HL-60/S4 (cell line): ENCODE results near the gene SHISA9.

Experiments
- in situ Hi-C: fragments of 300-500 bp; cut with MboI; formaldehyde crosslinking; loops from 2 replicates; pipeline ENCODE4 v1.14.3; 2022; ENCODE audit warnings: low sequenced_read_pairs

SHISA9 gene

DNA sequence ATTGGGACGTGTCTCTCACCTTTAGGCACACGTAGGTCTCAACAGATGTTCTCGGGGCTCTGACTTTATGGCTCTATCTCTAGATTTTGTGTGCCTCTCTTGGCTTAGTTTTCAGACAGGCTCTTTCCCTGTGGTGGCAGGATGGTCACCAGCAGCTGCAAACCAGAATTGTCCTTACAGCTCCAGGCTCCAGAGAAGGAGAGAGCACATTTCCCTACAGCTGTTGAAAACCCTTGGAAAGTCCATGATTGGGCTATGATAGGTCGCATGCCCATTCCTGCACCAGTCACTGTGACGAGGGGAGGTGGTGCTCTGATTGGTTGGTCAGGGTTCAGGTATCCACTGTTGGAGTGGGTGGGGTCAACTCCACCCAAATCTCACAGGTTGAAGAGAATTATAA lies 41.5 kb downstream of the SHISA9 start:
- in situ Hi-C loops = no loop called here

DNA sequence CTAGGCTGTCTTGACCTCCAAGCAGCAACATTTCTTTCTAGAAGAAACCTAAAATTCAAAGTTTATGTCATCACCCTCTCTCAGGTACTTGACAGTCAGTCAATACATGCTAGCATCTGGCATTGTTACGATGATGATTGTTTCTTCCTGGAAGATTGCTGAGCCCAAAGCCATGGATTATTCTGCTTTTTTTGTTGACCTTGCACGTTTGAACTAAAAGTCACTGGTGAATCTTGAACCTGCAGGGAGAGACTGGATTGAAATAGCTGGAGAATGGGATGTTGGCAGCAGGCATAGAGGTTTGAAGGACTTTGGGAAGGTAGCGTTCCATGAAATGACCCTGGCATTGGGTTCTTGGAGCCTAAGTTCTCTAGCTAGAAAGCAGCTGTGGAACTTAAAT lies 42.9 kb downstream of the SHISA9 start:
- in situ Hi-C loops = no loop called here

DNA sequence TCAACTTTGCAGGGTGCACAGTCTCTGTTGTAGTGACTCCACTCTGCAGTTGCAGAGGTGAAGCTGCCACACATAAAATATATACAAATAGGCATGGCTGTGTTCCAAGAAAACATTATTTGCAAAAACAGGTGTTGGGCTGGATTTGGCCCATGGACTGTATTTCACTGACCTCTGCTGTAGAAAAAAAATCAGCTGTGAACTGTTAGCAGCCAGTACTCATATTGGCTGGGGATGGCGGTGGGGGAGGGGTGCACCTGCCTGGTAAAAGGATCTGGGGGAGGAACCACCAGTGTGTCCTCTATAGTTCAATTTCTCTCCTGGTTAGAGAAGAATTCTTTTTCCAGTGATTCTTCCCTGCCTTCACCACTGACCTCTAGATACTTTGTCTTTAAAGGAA lies 50.0 kb downstream of the SHISA9 start:
- in situ Hi-C loops = no loop called here

DNA sequence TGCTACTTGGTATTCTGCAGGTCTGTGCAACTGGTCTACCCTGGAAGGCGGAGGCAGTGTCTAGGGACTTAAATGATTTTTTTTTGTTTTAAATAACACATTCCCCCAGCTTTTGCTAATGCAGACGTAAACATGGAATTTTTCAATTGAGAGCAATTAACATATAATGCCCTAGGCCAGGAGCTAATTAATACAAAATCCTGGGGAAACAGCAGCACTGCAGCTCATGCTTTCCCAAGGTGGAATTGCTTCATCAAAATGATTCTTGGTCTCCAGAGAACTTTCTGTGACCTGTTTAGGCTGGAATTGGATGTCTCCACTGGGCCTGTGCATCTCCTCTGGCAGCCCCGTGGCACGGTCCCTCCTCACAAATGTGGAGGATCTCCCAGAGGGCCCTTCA lies 50.6 kb downstream of the SHISA9 start:
- in situ Hi-C loops = no loop called here

DNA sequence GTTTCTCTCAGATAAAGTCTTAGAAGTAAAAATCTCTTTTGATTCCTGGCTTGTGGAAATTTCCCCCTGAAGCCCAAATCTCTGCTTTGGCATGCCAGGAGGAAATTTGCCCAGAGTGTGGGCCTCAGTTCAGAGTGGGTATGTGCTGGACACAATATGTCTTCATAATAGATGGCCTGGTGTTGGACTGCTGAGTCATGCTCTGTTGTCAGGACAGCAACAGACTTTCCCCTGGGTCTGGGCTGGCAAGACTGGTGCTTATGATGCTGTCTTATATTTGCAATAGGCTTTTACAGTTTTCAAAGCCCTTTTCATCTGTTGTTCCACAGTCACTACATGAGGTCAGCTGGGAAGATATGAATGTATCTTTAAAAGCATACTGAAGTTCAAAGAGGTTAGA lies 57.0 kb downstream of the SHISA9 start:
- in situ Hi-C loops = no loop called here

DNA sequence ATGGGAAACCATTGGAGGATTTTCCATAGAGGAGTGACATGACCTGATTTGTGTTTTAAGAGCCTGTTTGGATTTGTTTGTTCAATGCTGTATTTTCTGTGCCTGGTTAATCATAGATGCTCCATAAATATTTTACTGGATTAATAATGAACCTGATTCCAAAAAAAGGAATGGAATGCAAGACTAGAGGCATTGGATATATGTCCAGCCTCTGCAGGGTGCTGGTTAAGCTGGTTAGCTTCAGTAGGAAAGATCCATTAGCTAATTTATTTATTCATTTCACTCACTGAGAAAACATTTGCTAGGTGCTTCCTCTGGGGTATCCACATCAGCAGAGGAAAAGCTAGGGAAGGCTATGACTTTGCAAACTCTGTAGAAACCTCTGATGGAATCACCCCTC lies 57.7 kb downstream of the SHISA9 start:
- in situ Hi-C loops = no loop called here

DNA sequence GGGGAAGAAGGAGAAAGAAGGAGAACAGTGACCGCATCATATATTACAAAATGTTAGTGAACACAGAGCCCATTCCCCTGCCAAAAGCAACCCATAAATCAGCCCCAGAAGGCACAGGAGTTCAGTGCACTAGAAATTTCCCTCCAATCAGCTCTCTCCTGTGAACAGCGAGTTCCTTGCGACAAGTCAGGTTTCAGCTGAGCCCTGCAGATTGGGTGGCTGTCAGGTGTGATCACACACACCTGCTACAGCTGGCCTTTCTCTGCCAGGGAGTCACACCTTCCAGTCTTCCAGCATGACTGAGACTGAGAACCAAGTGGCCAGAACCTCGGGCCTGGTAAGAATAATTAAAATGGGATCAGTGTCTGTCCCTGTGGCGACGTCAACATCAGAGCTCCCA lies 60.2 kb downstream of the SHISA9 start:
- in situ Hi-C loops = no loop called here

DNA sequence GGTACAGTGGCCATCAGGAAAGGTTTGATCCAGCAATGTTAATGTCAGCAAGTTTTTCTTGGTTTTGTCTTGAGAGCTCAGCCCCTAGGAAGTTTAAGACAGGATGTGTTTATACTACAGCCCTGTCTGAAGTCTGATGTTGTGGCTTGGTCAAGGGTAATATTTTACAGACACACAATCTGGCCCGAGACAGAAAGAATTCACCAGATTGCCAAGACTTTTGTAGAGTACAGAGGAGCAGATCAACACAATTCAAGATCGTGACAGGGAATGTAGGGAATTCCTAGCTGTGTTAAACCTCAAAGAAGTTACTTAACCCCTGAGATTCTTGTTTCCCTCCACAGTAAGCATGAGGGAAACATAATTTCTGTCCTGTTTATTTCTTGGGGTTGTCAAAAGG lies 63.1 kb downstream of the SHISA9 start:
- in situ Hi-C loops = no loop called here

DNA sequence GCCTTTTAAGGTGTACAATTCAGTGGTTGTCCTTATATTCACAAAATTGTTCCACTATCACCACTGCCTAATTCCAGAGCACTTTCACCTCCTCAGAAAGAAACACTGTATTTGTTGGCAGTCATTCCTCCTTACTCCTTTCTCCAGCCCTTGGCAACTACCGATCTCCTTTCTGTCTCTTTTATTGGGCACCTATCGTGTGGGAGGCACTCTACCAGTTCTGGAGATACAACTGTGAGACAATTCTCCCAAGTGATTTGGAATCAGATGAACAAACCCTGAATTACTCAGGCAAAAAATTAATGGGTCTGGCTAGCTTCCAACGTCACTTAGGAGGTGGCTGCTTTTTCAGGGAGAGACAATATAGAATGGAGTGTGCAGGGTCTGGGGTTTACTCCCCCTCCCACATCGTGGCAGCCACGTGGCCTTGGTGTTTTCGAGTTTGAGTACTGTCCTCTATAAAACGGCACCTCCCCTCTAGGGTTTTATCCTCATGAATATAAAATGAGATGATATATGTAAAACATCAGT lies 63.9 kb downstream of the SHISA9 start:
- in situ Hi-C loops = no loop called here

DNA sequence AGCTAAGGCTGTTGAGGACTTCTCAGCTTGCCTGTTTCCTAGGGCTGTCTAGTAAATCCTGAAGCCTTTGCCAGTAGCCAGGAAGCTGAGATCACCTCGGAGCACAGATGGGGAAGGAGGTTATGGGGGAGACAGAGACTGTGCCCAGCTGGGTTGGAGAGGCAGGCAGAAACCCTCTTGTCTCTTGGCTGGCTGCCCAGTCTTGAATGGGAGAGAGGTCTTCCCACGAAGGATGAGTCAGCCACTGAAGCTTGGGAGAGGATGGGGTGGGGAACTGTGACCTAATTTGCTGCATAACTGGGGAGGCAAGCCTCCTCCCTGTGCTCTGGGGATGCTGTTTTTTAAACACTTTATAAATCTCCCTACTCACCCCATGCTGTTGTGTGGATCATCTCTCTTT lies 69.8 kb downstream of the SHISA9 start:
- in situ Hi-C loops = no loop called here

DNA sequence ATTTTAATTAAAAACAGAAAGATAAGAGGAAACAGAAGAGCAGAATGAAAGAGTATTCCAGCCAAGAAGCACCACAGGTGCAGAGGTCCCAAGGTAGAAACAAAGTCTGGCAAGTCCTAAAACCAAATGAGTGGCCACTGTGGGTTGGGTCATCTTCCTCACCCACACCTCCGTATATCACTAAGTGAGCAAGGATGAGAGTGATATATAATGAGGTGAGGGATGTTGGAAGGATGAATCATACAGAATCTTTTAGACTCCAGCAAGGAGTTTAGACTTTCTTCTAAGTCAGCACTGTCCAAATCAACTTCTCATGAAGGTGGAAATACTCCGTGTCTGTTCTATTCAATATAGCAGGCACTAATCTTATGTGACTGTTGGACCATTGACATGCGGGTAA lies 70.8 kb downstream of the SHISA9 start:
- in situ Hi-C loops = no loop called here

DNA sequence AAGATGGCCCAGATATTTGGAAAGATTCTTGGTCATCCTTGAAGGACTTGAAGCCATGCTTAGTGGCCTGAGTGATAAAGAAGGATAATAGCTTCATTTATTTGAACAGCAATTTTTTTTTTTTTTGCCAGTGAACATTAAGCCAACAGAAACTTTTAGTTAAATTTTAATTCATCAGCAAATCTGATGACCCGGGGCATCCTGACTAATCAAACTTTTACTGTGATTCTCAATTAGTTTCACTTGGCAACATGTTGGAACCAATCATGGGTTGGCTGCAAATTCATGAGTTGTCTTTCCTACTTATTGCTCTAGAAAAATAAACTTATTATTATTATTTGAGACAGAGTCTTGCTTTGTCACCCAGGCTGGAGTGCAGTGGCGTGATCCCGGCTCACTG lies 74.4 kb downstream of the SHISA9 start:
- in situ Hi-C loops = no loop called here

DNA sequence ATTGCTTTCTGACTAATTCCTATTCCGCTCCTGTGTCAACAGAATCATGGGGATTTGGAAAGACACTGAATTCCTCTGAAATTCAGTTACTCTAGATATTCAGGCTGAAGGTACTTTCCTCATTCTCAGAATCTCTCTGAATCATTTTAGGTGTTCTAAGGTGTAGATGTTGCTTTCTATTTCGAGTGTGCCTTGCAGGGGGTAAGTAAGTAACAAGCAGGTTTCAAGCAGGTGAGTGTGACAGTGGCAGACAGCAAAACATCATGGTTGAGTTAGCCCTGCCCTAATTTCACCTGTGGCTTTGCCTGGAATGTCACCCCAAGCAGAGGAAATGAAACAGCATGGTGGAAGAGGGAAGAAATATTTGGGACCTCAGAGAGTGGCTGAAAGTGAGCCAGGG lies 75.1 kb downstream of the SHISA9 start:
- in situ Hi-C loops = no loop called here

DNA sequence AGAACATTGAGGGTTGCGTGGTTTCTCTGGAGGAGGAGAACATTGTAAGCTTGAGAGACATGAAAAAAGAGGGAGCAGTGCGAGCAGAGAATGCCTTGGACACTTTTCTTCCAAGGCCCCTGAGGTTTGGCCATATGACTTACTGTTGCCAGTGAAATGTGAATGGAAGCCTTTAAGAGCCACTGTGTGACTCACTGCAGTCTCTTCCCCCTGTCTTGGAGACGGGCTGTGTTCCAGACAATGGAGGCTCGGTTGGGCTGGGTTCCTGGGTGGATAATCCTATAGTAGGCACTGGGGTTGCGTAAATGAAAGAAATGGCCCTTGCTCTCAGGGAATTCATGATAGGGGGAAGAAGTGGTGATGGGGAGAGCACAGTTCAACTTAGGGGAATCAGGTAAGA lies 75.5 kb downstream of the SHISA9 start:
- in situ Hi-C loops = no loop called here

DNA sequence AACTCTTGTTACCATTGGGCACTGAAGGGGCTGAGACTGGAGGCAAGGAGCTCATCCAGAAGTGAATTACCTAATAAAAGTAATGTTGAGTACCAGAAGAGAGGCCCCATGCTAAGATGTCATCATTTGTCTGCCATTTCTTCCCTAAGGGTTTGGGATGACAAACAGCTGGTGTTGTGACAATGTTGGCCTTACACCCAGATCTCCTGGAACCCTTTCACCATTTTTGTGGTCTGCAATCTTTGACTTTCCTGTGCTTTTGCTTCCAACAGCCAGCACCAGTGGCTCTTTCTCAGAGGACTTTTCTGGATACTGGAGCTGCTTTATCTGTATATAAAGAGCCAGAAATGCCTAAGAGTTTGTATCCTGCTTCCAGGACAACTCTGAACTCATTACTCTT lies 84.1 kb downstream of the SHISA9 start:
- in situ Hi-C loops = no loop called here

DNA sequence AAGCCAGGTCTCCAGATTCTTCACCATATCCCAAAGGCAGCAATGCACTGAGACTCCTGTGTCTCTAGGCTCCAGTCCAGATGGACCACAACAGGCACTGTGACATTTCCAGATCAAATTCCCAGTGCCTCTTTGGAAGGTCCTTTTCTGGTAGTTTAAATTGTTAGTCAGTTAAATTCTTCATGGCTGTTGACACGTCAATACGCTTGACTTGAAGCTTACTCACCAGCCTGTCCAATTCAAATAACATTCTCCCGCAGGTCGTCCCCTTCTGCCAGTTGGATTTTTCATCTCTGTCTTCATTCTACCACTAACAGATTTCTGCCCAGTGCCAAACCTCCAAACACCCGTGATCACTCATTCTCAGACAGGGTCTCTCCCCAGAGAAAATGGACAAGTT lies 86.7 kb downstream of the SHISA9 start:
- in situ Hi-C loops = no loop called here

DNA sequence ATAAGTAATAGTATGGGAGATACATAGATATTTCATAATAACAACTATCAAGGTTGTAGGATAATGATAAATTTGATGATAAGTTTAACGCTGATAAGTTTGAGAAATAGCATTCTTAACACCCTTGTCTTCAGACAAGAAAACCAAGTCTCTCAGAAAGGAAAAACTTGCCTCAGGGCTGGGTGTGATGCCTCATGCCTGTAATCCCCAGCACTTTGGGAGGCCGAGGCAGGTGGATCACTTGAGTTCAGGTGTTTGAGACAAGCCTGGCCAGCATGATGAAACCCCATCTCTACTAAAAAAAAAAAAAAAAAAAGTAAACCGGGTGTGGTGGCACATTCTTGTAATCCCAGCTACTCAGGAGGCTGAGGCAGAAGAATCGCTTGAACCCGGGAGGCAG lies 90.7 kb downstream of the SHISA9 start:
- in situ Hi-C loops = no loop called here

DNA sequence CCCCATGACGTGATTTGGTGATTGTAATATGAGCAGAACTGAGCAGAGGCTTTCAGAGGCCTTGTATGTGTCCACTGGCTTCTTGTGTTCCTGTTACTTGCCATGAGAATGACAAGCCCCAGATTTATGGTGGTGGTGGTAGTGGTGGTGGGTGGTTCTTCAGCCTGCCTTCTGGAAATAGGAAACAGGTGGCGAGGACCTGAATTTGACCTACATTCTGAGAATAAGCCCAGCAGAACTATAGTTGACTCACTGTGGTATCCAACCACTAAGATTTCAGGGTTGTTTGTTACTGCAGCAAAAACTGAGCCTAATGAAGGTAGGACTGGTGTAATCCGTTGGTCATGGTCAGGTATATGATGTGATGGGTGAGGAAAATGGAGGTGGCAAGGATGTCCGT lies 93.0 kb downstream of the SHISA9 start:
- in situ Hi-C loops = no loop called here

DNA sequence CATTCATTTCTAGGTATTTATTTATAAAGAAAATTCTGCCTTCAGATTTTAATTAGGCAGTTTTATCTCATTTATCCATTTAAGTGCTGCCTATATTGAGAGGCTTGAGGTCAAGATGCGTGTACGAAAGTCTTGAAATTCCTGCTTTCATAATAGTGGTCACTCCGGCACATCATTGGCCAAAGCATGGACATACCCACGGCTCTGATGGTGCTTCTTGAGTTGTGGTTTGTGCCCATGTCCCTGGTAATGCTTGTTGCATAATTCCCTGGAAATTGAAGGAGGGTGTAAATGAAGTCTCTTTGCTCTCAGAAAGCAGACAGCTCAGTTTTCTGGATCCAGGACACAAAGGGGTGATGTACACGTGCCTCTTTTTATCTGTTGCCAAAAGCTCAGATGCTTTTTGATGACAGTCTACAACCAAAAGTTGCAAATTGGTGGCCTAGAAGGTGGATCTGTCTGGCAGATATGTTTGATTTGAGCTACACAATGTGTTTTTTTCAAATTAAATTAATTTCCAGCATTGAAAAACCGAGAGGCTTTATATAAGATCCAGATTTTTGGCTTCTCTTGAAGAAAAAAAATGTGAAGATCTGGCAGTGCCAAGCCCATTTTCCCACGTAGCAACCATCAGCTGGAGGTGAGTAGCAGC lies 94.4 kb downstream of the SHISA9 start:
- in situ Hi-C loops = no loop called here

DNA sequence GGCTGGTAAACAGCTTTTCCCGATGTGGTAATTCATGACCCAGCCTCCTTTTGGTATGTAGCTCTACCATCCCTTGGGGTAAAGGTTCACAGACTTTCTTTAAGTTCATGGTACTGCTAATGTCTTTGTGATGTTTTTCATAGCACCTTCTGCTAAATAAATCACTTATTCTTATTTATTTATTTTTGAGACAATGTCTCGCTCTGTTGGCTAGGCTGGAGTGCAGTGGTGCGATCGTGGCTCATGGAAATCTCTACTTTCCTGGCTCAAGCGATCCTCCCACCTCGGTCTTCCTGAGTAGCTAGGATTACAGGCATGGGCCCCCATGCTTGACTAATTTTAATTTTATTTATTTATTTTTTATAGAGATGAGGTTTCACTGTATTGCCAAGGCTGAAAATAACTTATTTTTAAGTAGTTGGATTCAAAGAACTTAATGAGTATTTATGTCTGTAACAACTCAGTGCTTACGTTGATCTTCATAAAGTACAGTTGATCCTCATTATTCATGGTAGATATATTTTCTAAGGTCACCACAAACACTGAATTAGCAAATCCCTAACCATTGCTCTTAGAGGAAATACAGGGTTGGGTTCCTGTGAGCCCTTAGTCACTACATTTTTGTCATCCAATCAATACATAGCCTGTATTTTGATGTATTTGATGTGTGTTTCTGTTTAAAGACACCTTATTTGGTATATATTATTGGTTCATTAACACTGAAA lies 97.1 kb downstream of the SHISA9 start:
- in situ Hi-C loops = no loop called here

DNA sequence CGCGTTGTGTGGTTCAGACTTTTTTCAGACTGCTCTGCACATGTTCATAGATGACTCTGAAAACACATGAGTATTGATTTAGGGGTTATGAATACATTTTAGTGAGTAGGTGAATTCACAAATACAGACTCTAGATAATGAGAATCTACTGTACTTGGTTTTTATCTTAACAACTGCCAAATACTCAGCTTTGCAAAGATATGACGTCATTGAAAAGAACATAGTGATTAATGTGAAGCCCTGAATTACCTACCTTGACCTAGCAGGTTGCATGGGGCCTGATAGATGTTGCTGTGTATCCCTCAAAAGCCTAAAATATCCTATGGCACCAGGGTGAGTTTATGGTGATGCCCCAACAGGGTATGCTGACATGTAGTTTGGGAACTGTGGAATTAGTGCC lies 98.0 kb downstream of the SHISA9 start:
- in situ Hi-C loops = no loop called here

DNA sequence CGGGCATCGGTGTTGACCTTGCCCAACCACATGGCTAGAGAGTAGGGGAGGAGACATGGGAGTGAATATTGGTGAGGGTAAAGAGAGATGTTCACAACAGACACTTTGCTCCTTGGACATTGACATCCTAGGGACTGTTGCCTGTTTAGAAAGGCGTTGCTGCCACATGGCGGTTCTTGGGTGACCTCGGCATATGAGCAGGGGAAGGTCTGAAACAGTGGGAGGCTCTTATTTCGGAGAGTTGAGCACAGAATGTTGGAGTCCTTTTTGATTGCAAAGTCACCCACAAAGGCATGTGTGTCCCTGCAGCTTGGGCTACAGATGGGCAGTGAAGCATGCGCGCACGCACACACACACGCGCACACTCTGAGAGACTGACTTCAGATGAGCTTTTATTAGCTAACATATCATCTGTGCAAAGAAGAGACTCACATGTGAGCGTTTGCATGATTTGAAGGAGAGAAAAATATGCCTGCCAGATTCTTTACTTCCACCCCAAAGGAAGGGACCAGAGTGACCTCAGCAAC lies 104.4 kb downstream of the SHISA9 start:
- in situ Hi-C loops = no loop called here
